Mesothelial cell of epicardium (in vitro differentiated cells): Measurements from ENCODE around the gene MFSD2A. TPM values are rescaled to one million over a fixed set of nuclear protein-coding genes. Genes with fewer than 3 reads are reported as not detected.
A peak's percentile ranks its signal among the peaks of the same experiment; 100 is the strongest.
"Not testable (repeated sequence)": the region's sequence is repeated elsewhere in the genome, so short reads cannot be mapped to it uniquely, and the experiment has no call there.

Source experiments
- DNase-seq, 2 experiments: peaks; one replicate each; pipeline ENCODE4 v3.0.0; 2021; ENCODE audit warnings: low spot score in 2 of 2; ENCODE audit not compliant: unreplicated experiment in 2 of 2
- H3K27ac Mint-ChIP-seq: 2 replicates; pipeline ENCODE4 v1.8.0; 2021; ENCODE audit warnings: mixed read lengths
- H3K27me3 Mint-ChIP-seq: 2 replicates; pipeline ENCODE4 v1.8.0; 2021; ENCODE audit warnings: low read depth, mixed read lengths
- H3K36me3 Mint-ChIP-seq: 2 replicates; pipeline ENCODE4 v1.8.0; 2021; ENCODE audit warnings: mixed read lengths
- H3K4me1 Mint-ChIP-seq: 2 replicates; pipeline ENCODE4 v1.8.0; 2021; ENCODE audit warnings: mixed read lengths
- H3K4me3 Mint-ChIP-seq: 2 replicates; pipeline ENCODE4 v1.8.0; 2021; ENCODE audit warnings: mild to moderate bottlenecking, moderate library complexity, mixed read lengths
- H3K9me3 Mint-ChIP-seq: 2 replicates; pipeline ENCODE4 v1.8.0; 2021; ENCODE audit warnings: mixed read lengths
- total RNA-seq: library from RNA; stranded (reverse); gene quantifications from 3 replicates; pipeline ENCODE4 v1.2.1, GENCODE V29; 2021
- TF ChIP-seq, protein P1 (sequence below): fragments of 200-600 bp; sonication (generic); IDR thresholded peaks from one replicate; pipeline ENCODE4 v1.5.0; 2021; ENCODE audit warnings: antibody characterized with exemption; ENCODE audit not compliant: unreplicated experiment

The MFSD2A gene
- total RNA-seq = 5.7 to 6.9 TPM (median 6.1 TPM) in 3 replicates

DNA sequence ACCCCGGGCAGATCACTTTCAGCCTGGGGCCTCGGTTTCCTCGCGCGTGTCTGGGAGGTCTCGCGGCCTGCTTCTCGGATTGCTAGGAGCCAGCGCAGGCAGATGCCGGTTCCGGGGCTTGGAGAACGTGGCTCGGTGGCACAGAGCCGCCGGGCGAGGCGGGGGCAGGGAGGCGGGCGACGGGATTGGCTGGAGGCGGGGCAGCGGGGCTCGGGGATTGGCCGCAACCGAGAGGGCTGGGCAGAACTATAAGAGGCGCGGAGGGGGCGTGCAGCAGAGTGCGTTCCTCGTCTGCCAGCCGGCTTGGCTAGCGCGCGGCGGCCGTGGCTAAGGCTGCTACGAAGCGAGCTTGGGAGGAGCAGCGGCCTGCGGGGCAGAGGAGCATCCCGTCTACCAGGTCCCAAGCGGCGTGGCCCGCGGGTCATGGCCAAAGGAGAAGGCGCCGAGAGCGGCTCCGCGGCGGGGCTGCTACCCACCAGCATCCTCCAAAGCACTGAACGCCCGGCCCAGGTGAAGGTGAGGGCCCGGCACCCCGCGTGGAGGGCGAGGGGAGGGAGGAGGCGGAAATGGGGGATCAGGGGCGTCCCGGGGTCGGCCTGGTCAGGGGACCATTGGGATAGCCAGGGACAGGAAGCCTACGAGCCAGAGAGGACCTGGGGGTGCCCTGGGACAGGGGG, at the start of gene MFSD2A:
TSS of gene MFSD2A (plus strand) at position 276 of the 677 bp plus-strand sequence. CDS start at position 424, 148 bp downstream.
- Mint-ChIP-seq H3K27me3 (peaks cover 38% of the 10 kb centered on the region), H3K27ac (peak within 1 kb of the TSS; percentile 64), H3K4me1 (peaks cover 20% of the 10 kb centered on the region)

DNA sequence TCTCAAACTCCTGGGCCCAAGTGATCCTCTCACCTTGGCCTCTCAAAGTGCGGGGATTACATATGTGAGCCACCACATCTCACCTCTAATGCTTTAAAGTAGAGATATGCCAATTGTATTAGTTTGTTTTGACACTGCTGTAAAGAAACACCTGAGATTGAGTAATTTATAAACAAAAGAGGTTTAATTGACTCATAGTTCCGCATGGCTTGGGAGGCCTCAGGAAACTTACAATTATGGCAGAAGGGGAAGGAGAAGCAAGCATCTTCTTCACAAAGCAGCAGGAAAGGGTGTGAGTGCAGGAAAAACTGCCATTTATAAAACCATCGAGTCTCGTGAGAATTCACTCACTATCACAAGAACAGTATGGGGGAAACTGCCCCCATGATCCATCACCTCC, 49.8 kb upstream of the MFSD2A start:
- H3K9me3 Mint-ChIP-seq = peaks cover 14% of the 10 kb centered on the region
- H3K36me3 Mint-ChIP-seq = no peaks in the 10 kb centered on the region
- no peak for DNase-seq
- peaks cover 5% of the 10 kb centered on the region for H3K4me1 Mint-ChIP-seq
- no peak overlapping the region for H3K27ac Mint-ChIP-seq
- H3K27me3 Mint-ChIP-seq = peaks cover 21% of the 10 kb centered on the region
- TF ChIP-seq, protein P1, sequence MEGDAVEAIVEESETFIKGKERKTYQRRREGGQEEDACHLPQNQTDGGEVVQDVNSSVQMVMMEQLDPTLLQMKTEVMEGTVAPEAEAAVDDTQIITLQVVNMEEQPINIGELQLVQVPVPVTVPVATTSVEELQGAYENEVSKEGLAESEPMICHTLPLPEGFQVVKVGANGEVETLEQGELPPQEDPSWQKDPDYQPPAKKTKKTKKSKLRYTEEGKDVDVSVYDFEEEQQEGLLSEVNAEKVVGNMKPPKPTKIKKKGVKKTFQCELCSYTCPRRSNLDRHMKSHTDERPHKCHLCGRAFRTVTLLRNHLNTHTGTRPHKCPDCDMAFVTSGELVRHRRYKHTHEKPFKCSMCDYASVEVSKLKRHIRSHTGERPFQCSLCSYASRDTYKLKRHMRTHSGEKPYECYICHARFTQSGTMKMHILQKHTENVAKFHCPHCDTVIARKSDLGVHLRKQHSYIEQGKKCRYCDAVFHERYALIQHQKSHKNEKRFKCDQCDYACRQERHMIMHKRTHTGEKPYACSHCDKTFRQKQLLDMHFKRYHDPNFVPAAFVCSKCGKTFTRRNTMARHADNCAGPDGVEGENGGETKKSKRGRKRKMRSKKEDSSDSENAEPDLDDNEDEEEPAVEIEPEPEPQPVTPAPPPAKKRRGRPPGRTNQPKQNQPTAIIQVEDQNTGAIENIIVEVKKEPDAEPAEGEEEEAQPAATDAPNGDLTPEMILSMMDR = no peak
- H3K4me3 Mint-ChIP-seq = no peak overlapping the region

More for the DNA sequence above, at the start of gene MFSD2A:
- DNase-seq = peak; percentile 79 to 86
- peaks cover 6% of the 10 kb centered on the region for H3K9me3 Mint-ChIP-seq
- H3K4me3 Mint-ChIP-seq = peak within 1 kb of the TSS; percentile 72
- no peaks in the 10 kb centered on the region for H3K36me3 Mint-ChIP-seq
- TF ChIP-seq, protein P1 = no peak

DNA sequence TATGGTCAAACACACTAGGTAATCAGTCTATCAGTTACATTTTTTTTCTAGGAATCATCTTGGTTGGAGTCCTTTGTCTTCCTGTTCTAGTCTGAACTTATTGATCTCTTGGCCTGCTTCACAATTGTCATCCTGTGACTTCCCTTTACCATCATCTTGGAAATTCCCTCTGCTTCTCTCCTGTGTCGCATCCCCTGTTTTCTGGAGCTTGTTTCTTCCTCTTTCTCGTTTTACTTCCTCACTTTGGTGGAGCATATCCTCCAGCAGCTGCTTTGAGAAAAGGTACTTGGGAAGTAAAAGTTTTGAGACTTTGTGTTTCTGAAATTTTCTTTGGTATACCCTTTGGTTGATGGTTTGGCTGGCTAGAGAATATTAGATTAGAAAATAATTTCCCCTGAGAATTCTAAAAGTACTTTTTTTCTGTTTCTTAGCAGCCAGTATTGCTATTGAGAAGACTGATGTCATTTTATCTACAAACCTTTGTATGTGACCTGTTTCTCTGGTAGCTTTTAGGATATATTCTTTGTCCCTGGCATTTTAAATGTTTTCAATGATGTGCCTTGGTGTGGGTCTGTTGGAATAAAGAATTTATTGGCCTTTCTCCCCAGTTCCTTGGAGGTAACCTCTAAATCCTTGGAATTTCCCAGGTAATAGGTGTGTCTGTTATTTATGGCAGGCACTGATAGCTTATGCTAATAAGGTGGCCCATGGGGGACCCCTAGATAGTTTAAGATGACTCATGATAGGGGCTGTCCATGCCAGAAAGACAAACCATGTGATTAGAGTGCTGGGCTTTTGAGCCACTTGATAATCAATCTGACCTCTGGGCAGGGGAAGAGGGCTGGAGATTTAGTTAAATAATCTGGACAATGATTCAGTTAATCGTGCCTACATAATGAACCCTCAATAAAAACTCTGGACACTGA, 47.2 kb upstream of the MFSD2A start:
- Mint-ChIP-seq H3K27me3 (peaks cover 14% of the 10 kb centered on the region), H3K27ac (no peak overlapping the region), H3K4me1 (no peaks in the 10 kb centered on the region), H3K36me3 (no peaks in the 10 kb centered on the region), H3K9me3 (peaks cover 14% of the 10 kb centered on the region), H3K4me3 (no peak overlapping the region)
- no peak for DNase-seq
- TF ChIP-seq, protein P1 = no peak

DNA sequence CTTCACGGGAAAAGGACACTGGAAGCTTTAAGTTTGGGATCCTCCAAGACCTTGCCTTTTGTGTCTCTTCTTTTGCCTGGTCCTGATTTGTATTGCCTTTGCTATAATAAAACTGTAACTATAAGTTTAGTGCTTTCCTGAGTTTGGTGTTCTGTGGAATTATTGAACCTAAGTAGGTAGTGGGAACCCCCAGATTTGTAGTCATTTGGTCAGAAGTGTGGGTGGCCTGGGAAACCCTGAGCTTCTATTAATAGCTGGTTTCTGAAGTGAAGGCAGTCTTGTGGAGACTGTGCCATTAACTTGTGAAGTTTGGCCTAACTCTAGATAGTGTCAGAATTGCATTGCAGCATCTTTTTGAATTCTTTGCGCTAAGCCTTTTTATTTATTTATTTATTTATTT, 46.4 kb upstream of the MFSD2A start:
- H3K4me1 Mint-ChIP-seq = no peaks in the 10 kb centered on the region
- no peaks in the 10 kb centered on the region for H3K36me3 Mint-ChIP-seq
- TF ChIP-seq, protein P1 = no peak
- peaks cover 6% of the 10 kb centered on the region for H3K27me3 Mint-ChIP-seq
- no peak overlapping the region for H3K27ac Mint-ChIP-seq
- H3K4me3 Mint-ChIP-seq = no peak overlapping the region
- H3K9me3 Mint-ChIP-seq = peaks cover 14% of the 10 kb centered on the region
- no peak for DNase-seq

DNA sequence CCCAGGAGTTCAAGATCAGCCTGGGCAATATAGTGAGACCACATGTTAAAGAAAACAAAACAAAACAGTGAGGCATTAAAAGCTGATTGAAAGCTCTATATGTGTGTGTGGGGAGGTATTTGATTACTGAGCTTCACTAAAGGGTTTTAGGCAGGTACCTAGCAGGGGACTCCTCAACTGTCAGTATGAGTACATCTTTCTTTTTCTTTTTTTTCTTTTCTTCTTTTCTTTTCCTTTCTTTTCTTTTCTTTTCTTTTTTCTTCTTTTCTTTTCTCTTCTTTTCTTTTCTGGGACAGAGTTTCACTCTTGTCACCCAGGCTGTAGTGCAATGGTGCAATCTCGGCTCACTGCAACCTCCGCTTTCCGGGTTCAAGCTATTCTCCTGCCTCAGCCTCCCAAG, 44.7 kb upstream of the MFSD2A start:
- DNase-seq = no peak
- TF ChIP-seq, protein P1 = no peak
- H3K36me3 Mint-ChIP-seq = no peaks in the 10 kb centered on the region
- H3K27ac Mint-ChIP-seq = no peak overlapping the region
- no peak overlapping the region for H3K4me3 Mint-ChIP-seq
- no peaks in the 10 kb centered on the region for H3K4me1 Mint-ChIP-seq
- peaks cover 14% of the 10 kb centered on the region for H3K9me3 Mint-ChIP-seq
- H3K27me3 Mint-ChIP-seq = peaks cover 2% of the 10 kb centered on the region

DNA sequence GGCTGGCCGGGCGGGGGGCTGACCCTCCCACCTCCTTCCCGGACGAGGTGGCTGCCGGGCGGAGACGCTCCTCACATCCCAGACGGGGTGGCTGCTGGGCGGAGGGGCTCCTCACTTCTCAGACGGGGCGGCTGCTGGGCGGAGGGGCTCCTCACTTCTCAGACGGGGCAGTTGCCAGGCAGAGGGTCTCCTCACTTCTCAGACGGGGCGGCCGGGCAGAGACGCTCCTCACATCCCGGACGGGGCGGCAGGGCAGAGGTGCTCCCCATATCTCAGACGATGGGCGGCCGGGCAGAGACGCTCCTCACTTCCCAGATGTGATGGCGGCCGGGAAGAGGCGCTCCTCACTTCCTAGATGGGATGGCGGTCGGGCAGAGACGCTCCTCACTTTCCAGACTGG, 41.8 kb upstream of the MFSD2A start:
- not testable (repeated sequence) for H3K4me3 Mint-ChIP-seq, H3K9me3 Mint-ChIP-seq, H3K4me1 Mint-ChIP-seq, DNase-seq, H3K27me3 Mint-ChIP-seq, H3K27ac Mint-ChIP-seq, H3K36me3 Mint-ChIP-seq
